A673 (cell line): ENCODE data around the gene IFI44L. TPM values are rescaled to one million over a fixed set of nuclear protein-coding genes. Genes with fewer than 3 reads are reported as not detected.
A peak's percentile ranks its signal among the peaks of the same experiment; 100 is the strongest.

Experiments
- BruUV-seq: library from RNA; stranded (reverse); fragments of 400-500 nt; replicated peaks from 2 replicates; lab custom pipeline; 2021; lab: Mats Ljungman, UMichigan
- CTCF ChIA-PET: fragments of 300-600 bp; sonication (Branson Sonifier 250); formaldehyde crosslinking; loops from one replicate; lab custom pipeline; 2022; ENCODE audit warnings: antibody characterized with exemption; lab: Charles Lee
- POLR2A ChIA-PET: fragments of 300-600 bp; sonication (Branson Sonifier 250); formaldehyde crosslinking; loops from one replicate; lab custom pipeline; 2022; ENCODE audit warnings: antibody characterized with exemption; ENCODE audit not compliant: low non-redundant PET; lab: Charles Lee
- DNase-seq: peaks from one replicate; pipeline ENCODE4 v3.0.0-alpha.2; 2015; ENCODE audit warnings: low spot score
- H3K27ac ChIP-seq: fragments of 200-600 bp; sonication (generic); 2 replicates; pipeline ENCODE4 v1.5.1; 2016; ENCODE audit warnings: mixed run types, low read depth, mild to moderate bottlenecking, mixed read lengths, antibody characterized with exemption, low read length; ENCODE audit not compliant: poor library complexity, severe bottlenecking
- H3K27me3 ChIP-seq: fragments of 200-600 bp; sonication (generic); replicated peaks from 2 replicates; pipeline ENCODE4 v1.6.1; 2017; ENCODE audit warnings: mixed run types, low read depth, mild to moderate bottlenecking, mixed read lengths, antibody characterized with exemption, low read length; ENCODE audit not compliant: insufficient read depth, poor library complexity
- H3K36me3 ChIP-seq: fragments of 200-600 bp; sonication (generic); 2 replicates; pipeline ENCODE4 v1.6.1; 2016; ENCODE audit warnings: mixed run types, mild to moderate bottlenecking, mixed read lengths, antibody characterized with exemption, low read length; ENCODE audit not compliant: insufficient read depth, poor library complexity, severe bottlenecking
- H3K4me1 ChIP-seq: fragments of 200-600 bp; sonication (generic); 2 replicates; pipeline ENCODE4 v1.6.1; 2017; ENCODE audit warnings: mixed run types, mild to moderate bottlenecking, mixed read lengths, antibody characterized with exemption, low read length; ENCODE audit not compliant: insufficient read depth, poor library complexity, severe bottlenecking
- H3K4me3 ChIP-seq: fragments of 200-600 bp; sonication (generic); 2 replicates; pipeline ENCODE4 v1.5.1; 2016; ENCODE audit warnings: low read depth, mixed run types, mild to moderate bottlenecking, mixed read lengths, low read length; ENCODE audit not compliant: poor library complexity, severe bottlenecking
- H3K9me3 ChIP-seq: fragments of 200-600 bp; sonication (generic); 2 replicates; pipeline ENCODE4 v1.6.1; 2016; ENCODE audit warnings: mixed run types, low read depth, mild to moderate bottlenecking, mixed read lengths, antibody characterized with exemption, low read length; ENCODE audit not compliant: poor library complexity, severe bottlenecking
- EZH2 ChIP-seq: fragments of 200-600 bp; sonication (generic); IDR thresholded peaks from 2 replicates; pipeline ENCODE4 v1.6.1; 2017; ENCODE audit warnings: borderline replicate concordance, low read depth, mild to moderate bottlenecking, mixed read lengths, antibody characterized with exemption, low read length; ENCODE audit not compliant: poor library complexity, severe bottlenecking
- intact Hi-C: fragments of 100-400 bp; cut with micrococcal nuclease; formaldehyde crosslinking; loops from one replicate; pipeline ENCODE4 v1.10.0; 2022; ENCODE audit not compliant: unreplicated experiment
- total RNA-seq: library from RNA; stranded (reverse); gene quantifications from 2 replicates; pipeline ENCODE4 v1.2.3, GENCODE V29; 2021
- TF ChIP-seq, protein P1 (sequence below): fragments of 300-800, 200-600 bp; sonication (generic); conservative IDR thresholded peaks from 2 replicates; pipeline ENCODE4 v1.5.1; 2017; ENCODE audit warnings: low read depth, mild to moderate bottlenecking, antibody characterized with exemption, low read length, moderate library complexity, mixed read lengths

IFI44L gene
- total RNA-seq, 1 experiment from 2014 or later = 7.5 TPM

- intact Hi-C loops = no loop called here
- no peak overlapping the region for H3K4me3 ChIP-seq
- H3K27ac ChIP-seq = no peak overlapping the region
- TF ChIP-seq EZH2 = no peak
- TF ChIP-seq, protein P1, sequence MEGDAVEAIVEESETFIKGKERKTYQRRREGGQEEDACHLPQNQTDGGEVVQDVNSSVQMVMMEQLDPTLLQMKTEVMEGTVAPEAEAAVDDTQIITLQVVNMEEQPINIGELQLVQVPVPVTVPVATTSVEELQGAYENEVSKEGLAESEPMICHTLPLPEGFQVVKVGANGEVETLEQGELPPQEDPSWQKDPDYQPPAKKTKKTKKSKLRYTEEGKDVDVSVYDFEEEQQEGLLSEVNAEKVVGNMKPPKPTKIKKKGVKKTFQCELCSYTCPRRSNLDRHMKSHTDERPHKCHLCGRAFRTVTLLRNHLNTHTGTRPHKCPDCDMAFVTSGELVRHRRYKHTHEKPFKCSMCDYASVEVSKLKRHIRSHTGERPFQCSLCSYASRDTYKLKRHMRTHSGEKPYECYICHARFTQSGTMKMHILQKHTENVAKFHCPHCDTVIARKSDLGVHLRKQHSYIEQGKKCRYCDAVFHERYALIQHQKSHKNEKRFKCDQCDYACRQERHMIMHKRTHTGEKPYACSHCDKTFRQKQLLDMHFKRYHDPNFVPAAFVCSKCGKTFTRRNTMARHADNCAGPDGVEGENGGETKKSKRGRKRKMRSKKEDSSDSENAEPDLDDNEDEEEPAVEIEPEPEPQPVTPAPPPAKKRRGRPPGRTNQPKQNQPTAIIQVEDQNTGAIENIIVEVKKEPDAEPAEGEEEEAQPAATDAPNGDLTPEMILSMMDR = no peak
- no peaks in the 10 kb centered on the region for H3K27me3 ChIP-seq
- POLR2A ChIA-PET = no interaction called here
- no peaks in the 10 kb centered on the region for H3K4me1 ChIP-seq
- DNase-seq = no peak
- CTCF ChIA-PET = no interaction called here
- no TSS peak for BruUV-seq
- no peaks in the 10 kb centered on the region for H3K36me3 ChIP-seq
- no peaks in the 10 kb centered on the region for H3K9me3 ChIP-seq
Observed at GRCh38 chr1:78672428-78672827, 52.2 kb downstream of the IFI44L start.

DNA sequence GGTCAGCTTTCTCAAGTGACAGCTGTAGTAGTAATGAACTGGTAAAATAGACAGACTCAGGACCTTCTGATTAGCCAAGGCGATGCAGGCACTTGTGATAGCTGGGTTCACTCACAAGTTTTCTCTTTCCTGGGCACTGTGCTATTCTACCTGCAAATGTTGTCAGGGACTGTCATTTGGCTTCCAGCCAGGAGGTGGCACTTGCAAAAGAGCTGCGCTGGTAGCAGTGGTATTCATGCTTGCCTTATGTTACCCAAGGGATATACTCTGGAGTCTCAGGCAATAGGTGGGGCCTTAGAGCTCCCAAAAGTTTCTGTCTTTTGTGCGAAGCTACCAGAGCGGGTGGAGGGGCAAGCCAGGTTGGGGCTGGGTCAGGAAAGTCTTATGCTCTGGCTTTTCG lies 52.9 kb downstream of the IFI44L start:
- no peak overlapping the region for H3K4me3 ChIP-seq
- no peaks in the 10 kb centered on the region for H3K27me3 ChIP-seq
- no peak for DNase-seq
- no peak for TF ChIP-seq EZH2
- TF ChIP-seq, protein P1 = no peak
- no peaks in the 10 kb centered on the region for H3K36me3 ChIP-seq
- H3K9me3 ChIP-seq = no peaks in the 10 kb centered on the region
- no peak overlapping the region for H3K27ac ChIP-seq
- no TSS peak for BruUV-seq
- ChIA-PET POLR2A (no interaction called here), CTCF (no interaction called here)
- H3K4me1 ChIP-seq = no peaks in the 10 kb centered on the region
- intact Hi-C loops = no loop called here

DNA sequence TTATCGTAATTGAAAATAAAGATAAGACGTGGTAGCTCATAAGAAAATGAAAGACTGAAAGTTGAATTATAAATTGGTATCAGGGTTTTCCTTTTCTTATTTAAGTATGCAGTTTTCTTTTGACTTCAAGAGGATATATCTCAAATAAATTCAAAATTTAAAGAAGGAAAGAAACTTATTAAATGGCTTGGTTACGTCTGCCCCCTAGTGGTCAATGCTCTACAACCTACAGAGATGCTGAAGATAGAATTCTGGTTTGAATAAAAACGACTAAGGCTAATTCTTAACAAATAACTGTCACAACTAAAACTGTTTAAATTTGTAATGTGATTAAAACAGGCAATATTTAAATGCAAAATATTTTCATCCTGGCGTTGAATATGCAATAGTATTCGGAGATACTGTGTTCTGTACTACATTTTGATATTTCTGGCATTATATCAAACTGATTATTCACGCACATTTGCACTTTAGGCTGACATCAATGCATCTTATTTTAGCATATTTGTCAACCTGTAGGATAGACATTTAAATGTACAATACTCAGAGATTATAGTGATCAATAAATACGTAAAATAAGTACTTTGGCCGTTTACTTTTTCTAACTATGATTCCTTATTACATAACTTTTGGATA lies 56.2 kb downstream of the IFI44L start:
- Histone ChIP-seq H3K9me3 (no peaks in the 10 kb centered on the region), H3K27me3 (no peaks in the 10 kb centered on the region), H3K4me3 (no peak overlapping the region), H3K36me3 (no peaks in the 10 kb centered on the region), H3K27ac (no peak overlapping the region), H3K4me1 (no peaks in the 10 kb centered on the region)
- CTCF ChIA-PET = interaction anchor here (1.1 kb wide), 1 partner anchor 56 kb away, joined by 3 read pairs; the partner anchor contains the start of gene IFI44L
- DNase-seq = peak; percentile 76
- intact Hi-C loops = loop anchor here (1.0 to 2.0 kb wide), 3 partner anchors 59 to 546 kb away; no protein-coding TSS in a partner anchor
- BruUV-seq = no TSS peak
- TF ChIP-seq, protein P1 = peak; percentile 91
- TF ChIP-seq EZH2 = no peak
- POLR2A ChIA-PET = interaction anchor here (0.6 kb wide), 1 partner anchor 531 kb away, joined by 4 read pairs; no protein-coding TSS in a partner anchor
